H1 (cell line): ENCODE results near the gene KLK6. TPM values are rescaled to one million over a fixed set of nuclear protein-coding genes. Genes with fewer than 3 reads are reported as not detected.

Source experiments
- CBX5 ChIP-seq: fragments of 300-800, 300-1000 bp; sonication (generic); IDR thresholded peaks from 2 replicates; pipeline ENCODE4 v1.7.1; 2016; ENCODE audit warnings: antibody characterized with exemption, low read length, low read depth
- CTCF ChIP-seq, 3 experiments: IDR thresholded peaks; 1 replicate in 2 of 3; 2 replicates in 1 of 3; pipeline versions ENCODE4 v1.5.1 to v1.6.1; 2011; ENCODE audit warnings: low read length in 3 of 3, mild to moderate bottlenecking in 3 of 3, inconsistent platforms in 2 of 3, low read depth in 1 of 3, moderate library complexity in 1 of 3; ENCODE audit not compliant: insufficient read depth in 1 of 3; ENCODE audit errors: control extremely low read depth in 1 of 3
- EZH2 ChIP-seq: fragments of 200-600 bp; sonication (generic); IDR thresholded peaks from 2 replicates; pipeline ENCODE4 v1.7.1; 2012; ENCODE audit warnings: low read depth, mild to moderate bottlenecking, moderate library complexity, low read length, inconsistent platforms; ENCODE audit not compliant: severe bottlenecking
- JUN ChIP-seq: IDR thresholded peaks from 2 replicates; pipeline ENCODE4 v1.6.1; 2011; ENCODE audit warnings: low read depth, mild to moderate bottlenecking, improper control_type of control experiment, low read length
- PHF8 ChIP-seq: fragments of 200-600 bp; sonication (generic); conservative IDR thresholded peaks from 2 replicates; pipeline ENCODE4 v1.7.1; 2012; ENCODE audit warnings: low read depth, mild to moderate bottlenecking, inconsistent platforms, low read length, moderate library complexity
- POLR2A ChIP-seq, 2 experiments: IDR thresholded peaks; 1 replicate in 1 of 2; 2 replicates in 1 of 2; pipeline ENCODE4 v1.6.1; 2011; ENCODE audit warnings: low read depth in 2 of 2, low read length in 2 of 2, mild to moderate bottlenecking in 2 of 2; ENCODE audit errors: control extremely low read depth in 1 of 2
- SP1 ChIP-seq: IDR thresholded peaks from 2 replicates; pipeline ENCODE4 v1.6.1; 2011; ENCODE audit warnings: low read depth, low read length
- SP2 ChIP-seq: IDR thresholded peaks from 2 replicates; pipeline ENCODE4 v1.6.1; 2012; ENCODE audit warnings: mild to moderate bottlenecking, low read length, inconsistent platforms
- polyA plus RNA-seq, 7 experiments: library from polyadenylated mRNA; depleted of rRNA in 3 of 7; stranded (reverse) in 5 of 7; unstranded in 2 of 7; fragments of >200 nt in 5 of 7; fragments of 200-250 nt in 2 of 7; gene quantifications; 1 replicate in 5 of 7; 2 replicates in 1 of 7; 4 replicates in 1 of 7; pipeline versions ENCODE4 v1.2.1 to v1.2.3, GENCODE V29; 2011 to 2013; ENCODE audit warnings: missing spikeins in 2 of 7, mixed read lengths in 2 of 7
- total RNA-seq: library from RNA; stranded (reverse); fragmentation: NEBNext Ultra II Directional; extraction: Animal tissue kit (Norgen Biotek cat#: 25700); gene quantifications from 2 replicates; pipeline ENCODE4 v1.2.1, GENCODE V29; 2021
- TF ChIP-seq, protein P1 (sequence below): fragments of 300-600 bp; sonication (generic); IDR thresholded peaks from 2 replicates; pipeline ENCODE4 v1.7.1; 2012; ENCODE audit warnings: low read length, moderate library complexity, mild to moderate bottlenecking, inconsistent platforms; ENCODE audit not compliant: insufficient replicate concordance
- TF ChIP-seq, protein P2 (sequence below): IDR thresholded peaks from 2 replicates; pipeline ENCODE4 v1.6.1; 2012; ENCODE audit warnings: inconsistent platforms

The KLK6 gene
- total and polyA plus RNA-seq, 2 of the 8 experiments (the other 6 are each of a cell fraction or from before 2014, with no cell fraction given), result 0.69 to 3.2 TPM

DNA sequence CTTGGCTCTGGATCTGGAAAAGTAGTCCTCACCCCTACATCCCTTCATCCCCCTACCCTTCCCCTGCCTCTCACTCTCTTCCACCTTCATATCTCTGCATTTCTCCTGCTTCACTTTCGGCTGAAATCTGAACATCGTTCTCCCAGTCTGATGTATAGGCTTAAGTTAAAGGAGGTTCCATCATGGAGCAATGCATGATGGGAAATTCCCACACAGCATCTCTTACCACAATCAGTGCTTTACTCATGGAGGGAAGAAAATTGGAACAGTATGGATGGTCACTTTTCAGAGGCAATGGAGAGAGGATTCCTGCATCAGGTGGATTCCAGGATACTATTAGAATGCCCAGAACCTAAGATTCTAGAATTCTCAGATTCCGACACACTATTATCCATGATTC is 38.1 kb upstream of the KLK6 start (continued):
- TF ChIP-seq, protein P1, sequence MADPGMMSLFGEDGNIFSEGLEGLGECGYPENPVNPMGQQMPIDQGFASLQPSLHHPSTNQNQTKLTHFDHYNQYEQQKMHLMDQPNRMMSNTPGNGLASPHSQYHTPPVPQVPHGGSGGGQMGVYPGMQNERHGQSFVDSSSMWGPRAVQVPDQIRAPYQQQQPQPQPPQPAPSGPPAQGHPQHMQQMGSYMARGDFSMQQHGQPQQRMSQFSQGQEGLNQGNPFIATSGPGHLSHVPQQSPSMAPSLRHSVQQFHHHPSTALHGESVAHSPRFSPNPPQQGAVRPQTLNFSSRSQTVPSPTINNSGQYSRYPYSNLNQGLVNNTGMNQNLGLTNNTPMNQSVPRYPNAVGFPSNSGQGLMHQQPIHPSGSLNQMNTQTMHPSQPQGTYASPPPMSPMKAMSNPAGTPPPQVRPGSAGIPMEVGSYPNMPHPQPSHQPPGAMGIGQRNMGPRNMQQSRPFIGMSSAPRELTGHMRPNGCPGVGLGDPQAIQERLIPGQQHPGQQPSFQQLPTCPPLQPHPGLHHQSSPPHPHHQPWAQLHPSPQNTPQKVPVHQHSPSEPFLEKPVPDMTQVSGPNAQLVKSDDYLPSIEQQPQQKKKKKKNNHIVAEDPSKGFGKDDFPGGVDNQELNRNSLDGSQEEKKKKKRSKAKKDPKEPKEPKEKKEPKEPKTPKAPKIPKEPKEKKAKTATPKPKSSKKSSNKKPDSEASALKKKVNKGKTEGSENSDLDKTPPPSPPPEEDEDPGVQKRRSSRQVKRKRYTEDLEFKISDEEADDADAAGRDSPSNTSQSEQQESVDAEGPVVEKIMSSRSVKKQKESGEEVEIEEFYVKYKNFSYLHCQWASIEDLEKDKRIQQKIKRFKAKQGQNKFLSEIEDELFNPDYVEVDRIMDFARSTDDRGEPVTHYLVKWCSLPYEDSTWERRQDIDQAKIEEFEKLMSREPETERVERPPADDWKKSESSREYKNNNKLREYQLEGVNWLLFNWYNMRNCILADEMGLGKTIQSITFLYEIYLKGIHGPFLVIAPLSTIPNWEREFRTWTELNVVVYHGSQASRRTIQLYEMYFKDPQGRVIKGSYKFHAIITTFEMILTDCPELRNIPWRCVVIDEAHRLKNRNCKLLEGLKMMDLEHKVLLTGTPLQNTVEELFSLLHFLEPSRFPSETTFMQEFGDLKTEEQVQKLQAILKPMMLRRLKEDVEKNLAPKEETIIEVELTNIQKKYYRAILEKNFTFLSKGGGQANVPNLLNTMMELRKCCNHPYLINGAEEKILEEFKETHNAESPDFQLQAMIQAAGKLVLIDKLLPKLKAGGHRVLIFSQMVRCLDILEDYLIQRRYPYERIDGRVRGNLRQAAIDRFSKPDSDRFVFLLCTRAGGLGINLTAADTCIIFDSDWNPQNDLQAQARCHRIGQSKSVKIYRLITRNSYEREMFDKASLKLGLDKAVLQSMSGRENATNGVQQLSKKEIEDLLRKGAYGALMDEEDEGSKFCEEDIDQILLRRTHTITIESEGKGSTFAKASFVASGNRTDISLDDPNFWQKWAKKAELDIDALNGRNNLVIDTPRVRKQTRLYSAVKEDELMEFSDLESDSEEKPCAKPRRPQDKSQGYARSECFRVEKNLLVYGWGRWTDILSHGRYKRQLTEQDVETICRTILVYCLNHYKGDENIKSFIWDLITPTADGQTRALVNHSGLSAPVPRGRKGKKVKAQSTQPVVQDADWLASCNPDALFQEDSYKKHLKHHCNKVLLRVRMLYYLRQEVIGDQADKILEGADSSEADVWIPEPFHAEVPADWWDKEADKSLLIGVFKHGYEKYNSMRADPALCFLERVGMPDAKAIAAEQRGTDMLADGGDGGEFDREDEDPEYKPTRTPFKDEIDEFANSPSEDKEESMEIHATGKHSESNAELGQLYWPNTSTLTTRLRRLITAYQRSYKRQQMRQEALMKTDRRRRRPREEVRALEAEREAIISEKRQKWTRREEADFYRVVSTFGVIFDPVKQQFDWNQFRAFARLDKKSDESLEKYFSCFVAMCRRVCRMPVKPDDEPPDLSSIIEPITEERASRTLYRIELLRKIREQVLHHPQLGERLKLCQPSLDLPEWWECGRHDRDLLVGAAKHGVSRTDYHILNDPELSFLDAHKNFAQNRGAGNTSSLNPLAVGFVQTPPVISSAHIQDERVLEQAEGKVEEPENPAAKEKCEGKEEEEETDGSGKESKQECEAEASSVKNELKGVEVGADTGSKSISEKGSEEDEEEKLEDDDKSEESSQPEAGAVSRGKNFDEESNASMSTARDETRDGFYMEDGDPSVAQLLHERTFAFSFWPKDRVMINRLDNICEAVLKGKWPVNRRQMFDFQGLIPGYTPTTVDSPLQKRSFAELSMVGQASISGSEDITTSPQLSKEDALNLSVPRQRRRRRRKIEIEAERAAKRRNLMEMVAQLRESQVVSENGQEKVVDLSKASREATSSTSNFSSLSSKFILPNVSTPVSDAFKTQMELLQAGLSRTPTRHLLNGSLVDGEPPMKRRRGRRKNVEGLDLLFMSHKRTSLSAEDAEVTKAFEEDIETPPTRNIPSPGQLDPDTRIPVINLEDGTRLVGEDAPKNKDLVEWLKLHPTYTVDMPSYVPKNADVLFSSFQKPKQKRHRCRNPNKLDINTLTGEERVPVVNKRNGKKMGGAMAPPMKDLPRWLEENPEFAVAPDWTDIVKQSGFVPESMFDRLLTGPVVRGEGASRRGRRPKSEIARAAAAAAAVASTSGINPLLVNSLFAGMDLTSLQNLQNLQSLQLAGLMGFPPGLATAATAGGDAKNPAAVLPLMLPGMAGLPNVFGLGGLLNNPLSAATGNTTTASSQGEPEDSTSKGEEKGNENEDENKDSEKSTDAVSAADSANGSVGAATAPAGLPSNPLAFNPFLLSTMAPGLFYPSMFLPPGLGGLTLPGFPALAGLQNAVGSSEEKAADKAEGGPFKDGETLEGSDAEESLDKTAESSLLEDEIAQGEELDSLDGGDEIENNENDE, result no peak
- TF ChIP-seq PHF8 (no peak), SP2 (no peak), SP1 (no peak), EZH2 (no peak), CBX5 (no peak), JUN (no peak), CTCF (IDR thresholded peaks at IDR 0.05; ENCODE audit: control extremely low read depth in 1 of 3, insufficient read depth in 1 of 3, low read depth in 1 of 3, low read length in 3 of 3) (no peak), POLR2A (IDR thresholded peaks at IDR 0.05; ENCODE audit: control extremely low read depth in 1 of 2, low read depth in 2 of 2, low read length in 2 of 2) (no peak)
- TF ChIP-seq, protein P2, sequence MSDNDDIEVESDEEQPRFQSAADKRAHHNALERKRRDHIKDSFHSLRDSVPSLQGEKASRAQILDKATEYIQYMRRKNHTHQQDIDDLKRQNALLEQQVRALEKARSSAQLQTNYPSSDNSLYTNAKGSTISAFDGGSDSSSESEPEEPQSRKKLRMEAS, result no peak
